AG10803 (cell line): ENCODE measurements around the gene TNFSF15.

Experiments
- DNase-seq: peaks from one replicate; pipeline ENCODE4 v3.0.0; 2010; ENCODE audit warnings: low read depth
- H3K4me3 ChIP-seq: 2 replicates; pipeline ENCODE4 v1.5.1; 2011; ENCODE audit warnings: mild to moderate bottlenecking, low read length, control low read depth
- CTCF ChIP-seq: conservative IDR thresholded peaks from 2 replicates; pipeline ENCODE4 v1.5.1; 2011; ENCODE audit warnings: mild to moderate bottlenecking, low read length, control low read depth, inconsistent platforms

TNFSF15 gene

GRCh38 chr9:114825126-114825795, 19.4 kb upstream of the TNFSF15 start:
- TF ChIP-seq CTCF = no peak
- DNase-seq = no peak
- no peak overlapping the region for H3K4me3 ChIP-seq

- TF ChIP-seq CTCF = no peak
- no peak overlapping the region for H3K4me3 ChIP-seq
- peak; percentile 80 for DNase-seq
Measured at GRCh38 chr9:114824110-114824509, 18.3 kb upstream of the TNFSF15 start.

- no peak overlapping the region for H3K4me3 ChIP-seq
- no peak for DNase-seq
- TF ChIP-seq CTCF = no peak
Measured at GRCh38 chr9:114823441-114823840, 17.6 kb upstream of the TNFSF15 start.

- no peak for DNase-seq
- no peak for TF ChIP-seq CTCF
- H3K4me3 ChIP-seq = no peak overlapping the region
Measured at GRCh38 chr9:114822708-114823107, 16.9 kb upstream of the TNFSF15 start.

- no peak for TF ChIP-seq CTCF
- no peak overlapping the region for H3K4me3 ChIP-seq
- no peak for DNase-seq
Measured at GRCh38 chr9:114820776-114821501, 15.1 kb upstream of the TNFSF15 start.

- TF ChIP-seq CTCF = no peak
- no peak for DNase-seq
- H3K4me3 ChIP-seq = no peak overlapping the region
Measured at GRCh38 chr9:114818178-114818577, 12.3 kb upstream of the TNFSF15 start.

- no peak for DNase-seq
- TF ChIP-seq CTCF = no peak
- no peak overlapping the region for H3K4me3 ChIP-seq
Measured at GRCh38 chr9:114813717-114814418, 8.0 kb upstream of the TNFSF15 start.
